ENCODE results near the gene GRAMD1A.
"Not testable (repeated sequence)": the region's sequence is repeated elsewhere in the genome, so short reads cannot be mapped to it uniquely, and the experiment has no call there.

GRAMD1A gene

DNA sequence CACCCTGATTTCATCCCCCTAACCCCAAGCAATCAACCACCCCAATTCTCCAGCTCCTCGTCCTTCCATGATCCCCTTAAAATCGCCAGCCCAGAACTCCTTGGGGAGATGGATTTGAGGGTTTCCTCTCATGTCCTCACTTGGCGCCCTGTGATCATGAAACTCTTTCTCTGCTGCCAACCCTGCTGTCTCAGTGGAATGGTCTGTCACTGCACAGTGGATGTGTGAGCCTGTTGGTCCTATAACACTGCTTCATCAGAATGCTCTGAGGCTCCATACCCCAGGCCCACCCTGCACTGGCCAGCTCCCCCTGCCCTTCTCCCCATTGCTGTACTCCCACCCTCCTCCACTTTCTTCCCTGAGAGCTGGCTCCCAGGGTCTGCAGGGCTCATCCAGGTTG, 23.5 kb upstream of the GRAMD1A start:
- DNase-seq (ENCODE audit: low read depth, low spot score) = no peak

- DNase-seq (ENCODE audit: low read depth, low spot score) = no peak
Measured at GRCh38 chr19:34979819-34980640, 20.1 kb upstream of the GRAMD1A start.

DNA sequence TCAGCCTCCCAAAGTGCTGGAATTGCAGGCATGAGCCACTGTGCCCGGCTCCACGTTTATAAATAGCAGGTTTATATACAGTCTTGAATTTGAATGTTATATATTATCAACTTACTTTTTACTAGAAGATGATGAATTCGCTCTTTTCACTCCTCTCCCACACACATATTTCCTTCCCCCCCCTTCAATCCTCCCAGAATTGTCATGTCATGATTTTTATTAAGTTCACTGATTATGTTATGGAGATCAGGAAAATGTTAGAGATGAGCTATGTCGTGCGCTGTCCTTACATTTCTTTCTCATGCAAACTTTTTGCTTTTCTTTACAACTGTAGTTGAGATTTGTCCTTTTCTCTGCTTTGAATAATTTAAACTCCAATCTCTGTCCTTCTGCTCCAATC, 17.8 kb upstream of the GRAMD1A start:
- DNase-seq (ENCODE audit: low read depth, low spot score) = no peak

DNA sequence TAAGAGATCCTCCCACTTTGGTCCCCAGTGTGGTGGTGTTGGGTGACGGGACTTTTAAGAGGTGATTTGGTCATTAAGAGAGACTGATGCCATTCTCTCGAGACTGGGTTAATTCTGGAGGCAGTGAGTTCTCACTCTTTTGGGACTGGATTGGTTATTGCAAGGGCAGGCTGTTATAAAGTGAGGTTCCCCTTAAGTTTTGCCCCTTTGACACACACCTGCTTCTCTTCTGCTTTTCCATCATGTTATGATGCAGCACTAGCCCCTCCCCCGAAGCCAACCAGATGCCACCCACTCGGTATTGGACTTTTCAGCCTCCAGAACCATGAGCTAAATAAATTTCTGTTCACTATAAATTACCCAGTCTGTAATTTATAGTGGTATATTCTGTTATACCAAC, 16.3 kb upstream of the GRAMD1A start:
- no peak for DNase-seq (ENCODE audit: low read depth, low spot score)

- DNase-seq (ENCODE audit: low read depth, low spot score) = no peak
Measured at GRCh38 chr19:34984287-34984686, 15.8 kb upstream of the GRAMD1A start.

DNA sequence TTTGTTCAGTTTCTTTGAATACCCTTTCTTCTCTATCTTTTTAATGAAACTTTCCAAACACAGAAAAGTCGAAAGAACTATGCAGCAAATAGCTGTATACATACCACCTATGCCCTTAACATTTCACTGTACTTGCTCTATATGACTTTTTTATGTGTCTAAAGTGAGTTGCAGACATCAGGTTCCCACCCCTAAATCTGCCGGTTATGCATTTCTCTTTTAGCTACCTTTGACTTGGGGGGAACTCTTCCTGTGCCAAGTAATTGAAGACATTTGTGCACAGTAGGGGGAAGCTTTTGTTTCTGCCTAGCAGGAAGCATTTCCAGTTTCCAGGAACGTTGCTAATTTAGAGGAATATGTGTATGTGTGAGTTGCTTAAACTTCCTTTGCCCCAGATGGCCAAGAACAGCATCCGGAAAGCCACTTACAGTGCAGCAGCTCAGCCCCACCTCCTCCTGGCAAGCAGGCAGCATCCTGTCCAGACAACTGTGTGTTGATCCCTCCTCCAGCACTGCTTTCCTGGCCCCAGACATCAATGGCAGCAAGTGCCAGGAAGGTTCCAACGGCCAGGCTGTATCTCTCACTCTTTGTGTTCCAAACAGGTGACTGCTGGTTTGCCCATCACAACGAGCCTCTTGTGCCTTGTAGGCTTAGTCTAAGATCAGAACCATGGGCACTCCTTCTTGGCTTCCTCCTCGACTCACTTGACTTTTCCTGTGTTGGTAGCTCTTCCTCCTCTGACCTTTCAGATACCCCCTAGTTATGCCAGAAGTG, 14.7 kb upstream of the GRAMD1A start:
- DNase-seq (ENCODE audit: low read depth, low spot score) = no peak

DNA sequence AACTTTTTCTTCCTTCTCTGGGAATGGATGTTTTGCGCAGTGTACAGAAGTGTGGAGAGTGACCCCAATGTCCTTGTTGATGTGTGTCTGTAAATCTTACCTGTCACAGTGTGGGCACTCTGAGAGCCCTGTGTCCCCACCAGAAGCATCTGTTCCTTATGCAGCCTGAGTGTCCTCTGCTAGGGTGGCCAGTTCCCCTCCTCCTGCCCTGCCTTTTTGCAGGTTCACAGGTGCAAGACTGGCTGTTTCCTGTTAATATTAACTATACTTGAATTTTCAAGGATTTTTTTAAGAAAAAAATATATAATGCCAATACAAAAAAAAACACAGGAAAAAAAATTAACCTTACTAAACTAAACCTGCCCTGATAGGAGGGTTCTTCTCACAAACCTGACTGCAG, 12.0 kb upstream of the GRAMD1A start:
- DNase-seq (ENCODE audit: low read depth, low spot score) = no peak

DNA sequence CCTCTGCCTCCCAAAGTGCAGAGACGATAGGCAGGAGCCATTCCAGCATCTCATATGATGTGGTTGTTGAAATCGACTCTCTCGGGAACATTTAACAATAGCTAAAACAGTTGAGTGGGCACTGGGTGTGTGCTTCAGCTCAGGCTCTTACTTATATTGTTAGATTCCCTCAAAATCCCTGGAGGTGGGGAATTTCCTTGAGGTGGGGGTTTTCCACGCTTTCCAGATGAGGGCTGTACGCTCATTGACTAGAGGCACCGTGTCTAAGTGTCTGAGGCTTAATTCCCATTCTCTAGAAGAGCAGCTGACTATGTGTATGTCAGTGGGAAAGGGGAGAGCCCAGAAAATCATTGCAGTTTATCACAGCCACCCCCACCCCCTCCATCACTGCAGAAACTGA, 10.8 kb upstream of the GRAMD1A start:
- DNase-seq (ENCODE audit: low read depth, low spot score) = no peak

GRCh38 chr19:34990578-34991192, 9.4 kb upstream of the GRAMD1A start:
- DNase-seq (ENCODE audit: low read depth, low spot score) = no peak

DNA sequence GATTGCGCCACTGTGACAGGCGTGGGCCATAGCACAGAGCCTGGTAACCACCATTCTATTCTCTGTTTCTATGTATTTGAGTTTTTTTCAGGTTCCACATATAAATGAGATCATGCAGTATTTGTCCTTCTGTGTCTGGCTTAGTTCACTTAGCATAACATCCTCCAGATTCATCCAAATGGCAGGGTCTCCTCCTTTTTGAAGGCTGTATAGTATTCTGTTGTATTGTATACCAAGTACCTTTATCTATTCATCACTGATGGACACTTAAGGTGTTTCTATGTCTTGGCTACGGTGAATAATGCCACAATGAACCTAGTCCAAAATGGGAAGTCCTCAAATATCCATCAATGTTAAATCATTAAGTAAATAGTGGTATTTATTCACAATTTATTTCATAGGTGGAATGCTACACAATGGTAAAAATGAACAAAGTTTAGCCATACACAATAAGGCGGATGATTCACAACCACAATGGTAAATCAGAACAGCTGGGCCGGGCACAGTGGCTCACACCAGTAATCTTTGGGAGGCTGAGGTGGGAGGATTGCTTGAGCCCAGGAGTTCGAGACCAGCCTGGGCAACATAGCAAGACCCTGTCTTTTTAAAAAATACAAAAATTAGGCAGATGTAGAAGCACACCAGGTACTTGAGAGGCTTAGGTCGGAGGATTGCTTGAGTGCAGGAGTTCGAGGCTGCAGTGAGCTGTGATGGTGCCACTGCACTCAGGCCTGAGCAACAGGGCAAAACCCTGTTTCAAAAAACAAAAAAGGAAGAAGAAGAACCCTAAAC, 8.4 kb upstream of the GRAMD1A start:
- DNase-seq (ENCODE audit: low read depth, low spot score) = no peak

- DNase-seq (ENCODE audit: low read depth, low spot score) = not testable (repeated sequence)
Measured at GRCh38 chr19:34992582-34992981, 7.5 kb upstream of the GRAMD1A start.

DNA sequence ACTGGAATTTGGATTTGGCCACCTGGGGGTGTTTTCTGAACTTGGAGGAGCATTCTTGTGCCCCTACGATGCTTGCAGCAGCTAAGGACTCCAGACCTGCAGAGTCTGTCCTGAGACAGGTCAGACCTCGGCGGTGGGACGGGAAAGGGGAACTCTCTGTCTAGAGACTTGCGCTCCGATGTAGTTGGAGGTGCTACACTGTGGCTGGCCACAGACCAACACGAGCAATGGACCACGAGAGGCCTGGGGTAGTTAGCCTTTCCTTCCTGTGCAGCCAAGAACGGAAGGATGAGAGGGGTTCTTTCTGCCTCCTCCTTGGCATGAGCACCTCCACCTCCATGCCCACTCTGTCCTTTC, 5.9 kb upstream of the GRAMD1A start:
- DNase-seq (ENCODE audit: low read depth, low spot score) = no peak

GRCh38 chr19:34994643-34995541, 5.2 kb upstream of the GRAMD1A start:
- DNase-seq (ENCODE audit: low read depth, low spot score) = no peak

GRCh38 chr19:34995551-34995950, 4.6 kb upstream of the GRAMD1A start:
- no peak for DNase-seq (ENCODE audit: low read depth, low spot score)

DNA sequence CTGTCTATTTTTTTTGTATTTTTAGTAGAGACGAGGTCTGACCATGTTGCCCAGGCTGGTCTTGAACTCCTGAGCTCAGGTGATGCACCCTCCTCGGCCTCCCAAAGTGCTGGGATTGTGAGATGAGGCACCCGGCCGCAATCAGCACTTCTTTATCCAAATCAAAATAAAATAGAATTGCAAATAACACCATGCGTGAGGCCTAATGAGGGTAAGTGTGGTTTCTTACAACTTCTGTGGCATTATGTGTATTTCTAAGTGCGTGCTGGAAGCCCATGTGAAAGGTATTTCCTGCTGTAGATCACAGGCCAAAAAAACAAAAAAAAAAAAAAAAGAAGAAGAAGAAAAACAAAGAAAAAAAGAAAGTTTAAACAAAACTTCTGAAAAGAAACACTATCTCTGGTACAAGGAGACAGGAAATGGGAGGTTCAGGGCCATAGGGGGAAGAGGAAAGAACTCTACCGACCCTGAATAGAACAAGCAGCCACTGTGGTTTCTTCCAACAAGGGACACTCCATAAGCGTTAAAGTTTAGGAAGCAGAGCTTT, 3.0 kb upstream of the GRAMD1A start:
- no peak for DNase-seq (ENCODE audit: low read depth, low spot score)

- not testable (repeated sequence) for DNase-seq (ENCODE audit: low read depth, low spot score)
Measured at GRCh38 chr19:34998224-34998623, 1.9 kb upstream of the GRAMD1A start.

DNA sequence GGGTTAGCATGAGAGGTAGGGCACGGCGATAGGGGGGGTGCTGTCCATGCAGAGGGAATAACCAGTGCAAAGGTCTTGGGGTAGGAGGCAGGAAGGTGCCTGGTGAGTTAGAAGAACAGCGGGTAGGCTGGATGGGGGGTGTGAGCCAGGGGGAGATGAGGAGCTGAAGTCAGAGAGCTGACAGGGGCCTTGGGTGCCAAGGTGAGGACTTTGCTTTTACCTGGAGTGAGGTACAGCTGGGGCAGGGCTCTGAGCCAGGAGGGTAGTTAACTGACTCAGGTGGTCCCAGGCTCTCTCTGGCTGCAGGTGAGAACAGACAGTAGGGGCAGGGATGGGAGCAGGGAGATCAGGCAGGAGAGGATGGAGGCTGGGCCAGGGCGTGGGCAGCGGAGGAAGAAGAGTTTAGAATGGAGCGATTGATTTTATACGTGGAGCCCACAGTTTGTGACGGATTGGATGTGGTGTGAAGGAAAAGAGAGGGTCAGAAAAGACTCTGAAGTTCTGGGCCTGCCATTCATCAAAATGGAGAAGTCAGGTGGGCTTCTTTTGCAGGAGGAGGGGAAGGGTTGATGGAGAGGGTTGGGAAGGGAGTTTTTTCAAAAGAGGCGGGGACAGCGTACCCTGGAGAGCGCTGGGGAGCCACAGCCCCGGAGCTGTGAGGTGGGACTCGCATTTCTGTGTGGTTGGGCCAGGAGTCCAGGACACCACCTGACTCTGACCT, 1.2 kb upstream of the GRAMD1A start:
- DNase-seq (ENCODE audit: low read depth, low spot score) = no peak

DNA sequence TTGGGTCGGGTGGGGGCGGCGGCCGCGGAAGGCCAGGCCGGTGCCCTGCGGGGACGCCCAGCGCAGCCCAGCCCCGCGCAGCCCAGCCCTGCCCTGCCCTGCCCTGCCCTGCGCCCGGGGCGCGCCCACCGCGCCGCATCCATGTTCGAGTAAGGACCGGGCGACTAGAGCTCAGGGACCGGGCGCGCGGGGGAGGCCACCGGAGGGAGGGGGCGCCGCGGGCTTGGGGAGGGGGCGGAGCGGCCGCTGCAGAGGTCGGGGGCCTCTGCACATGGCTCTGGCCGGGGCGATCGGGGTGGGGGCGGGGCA, 169 bp downstream of the GRAMD1A start:
- DNase-seq (ENCODE audit: low read depth, low spot score) = no peak

- DNase-seq (ENCODE audit: low read depth, low spot score) = no peak
Measured at GRCh38 chr19:35000647-35001501, 751 bp downstream of the GRAMD1A start.

All from smooth muscle cell of the brain vasculature (primary cell).